ENCODE data around the gene ERV3-1. TPM values are rescaled to one million over a fixed set of nuclear protein-coding genes. Genes with fewer than 3 reads are reported as not detected.
"Not testable (repeated sequence)": the region's sequence is repeated elsewhere in the genome, so short reads cannot be mapped to it uniquely, and the experiment has no call there.

The ERV3-1 gene
- total RNA-seq, 1 experiment from 2014 or later, result 16.5 TPM

GRCh38 chr7:65020978-65021377 lies 14.5 kb upstream of the ERV3-1 start:
- not testable (repeated sequence) for H3K56ac ChIP-seq (ENCODE audit: insufficient read length, low read depth, low read length); H3K27me3 ChIP-seq (ENCODE audit: insufficient read depth, low read length); H2BK20ac ChIP-seq (ENCODE audit: low read depth, low read length, poor library complexity, severe bottlenecking); H2BK5ac ChIP-seq (ENCODE audit: insufficient read length, low read length); H3K79me2 ChIP-seq (ENCODE audit: insufficient read depth, low read length); H3K9ac ChIP-seq (ENCODE audit: extremely low read depth, insufficient read length, low read length); H3T11ph ChIP-seq (ENCODE audit: low read length); H3K14ac ChIP-seq (ENCODE audit: insufficient read depth, low read length); H4K20me1 ChIP-seq (ENCODE audit: control insufficient read depth, insufficient read depth, insufficient read length); H3K79me1 ChIP-seq (ENCODE audit: insufficient read depth, low read depth, low read length, poor library complexity, severe bottlenecking); H3K4me3 Mint-ChIP-seq; H3K18ac ChIP-seq (ENCODE audit: insufficient read length, low read depth, low read length); H3K36me3 Mint-ChIP-seq (ENCODE audit: insufficient read depth in 1 of 3, low read depth in 3 of 3); H3K9me3 Mint-ChIP-seq; H3K23me2 ChIP-seq (ENCODE audit: insufficient read length, low read depth, low read length, poor library complexity, severe bottlenecking); H2BK12ac ChIP-seq (ENCODE audit: insufficient read length, low read depth, low read length); H3K23ac ChIP-seq (ENCODE audit: insufficient read length, low read depth, low read length); H3K9me3 ChIP-seq (ENCODE audit: control insufficient read depth, low read depth, low read length); H2AFZ ChIP-seq (ENCODE audit: low read length); H3K4me2 ChIP-seq (ENCODE audit: insufficient read depth, insufficient read length, low read length); H3K4me1 ChIP-seq (ENCODE audit: insufficient read depth, low read length); H4K5ac ChIP-seq (ENCODE audit: insufficient read length, low read depth, low read length); H3K4ac ChIP-seq (ENCODE audit: low read depth, low read length); H3K27ac ChIP-seq (ENCODE audit: insufficient read length, low read depth, low read length); H2BK120ac ChIP-seq (ENCODE audit: low read depth, low read length, poor library complexity, severe bottlenecking); H2BK15ac ChIP-seq (ENCODE audit: low read depth, low read length); H2AK5ac ChIP-seq (ENCODE audit: insufficient read length, low read length); H4K8ac ChIP-seq (replicated peaks; ENCODE audit: insufficient read length, low read depth, low read length); DNase-seq; H3K27ac Mint-ChIP-seq; H4K91ac ChIP-seq (ENCODE audit: insufficient read length, low read depth, low read length); H3K4me1 Mint-ChIP-seq; H3K27me3 Mint-ChIP-seq (ENCODE audit: low read depth)
- no CpG with 5 or more reads among the region's 3 CpGs for WGBS (ENCODE audit: extremely low coverage, insufficient read length, low lambda C conversion rate)

- H3K4me3 Mint-ChIP-seq; H3K36me3 Mint-ChIP-seq (ENCODE audit: insufficient read depth in 1 of 3, low read depth in 3 of 3); H3K9me3 Mint-ChIP-seq: not testable (repeated sequence)
Observed at GRCh38 chr7:65009881-65010280, 3.4 kb upstream of the ERV3-1 start.

More at GRCh38 chr7:65009881-65010280, 3.4 kb upstream of the ERV3-1 start:
- H3K56ac ChIP-seq (ENCODE audit: insufficient read length, low read depth, low read length); H3K27me3 ChIP-seq (ENCODE audit: insufficient read depth, low read length); H3K14ac ChIP-seq (ENCODE audit: insufficient read depth, low read length); H4K20me1 ChIP-seq (ENCODE audit: control insufficient read depth, insufficient read depth, insufficient read length); H3K23ac ChIP-seq (ENCODE audit: insufficient read length, low read depth, low read length); H3K27me3 Mint-ChIP-seq (ENCODE audit: low read depth); H4K5ac ChIP-seq (ENCODE audit: insufficient read length, low read depth, low read length); H2BK120ac ChIP-seq (ENCODE audit: low read depth, low read length, poor library complexity, severe bottlenecking); H2BK20ac ChIP-seq (ENCODE audit: low read depth, low read length, poor library complexity, severe bottlenecking); H3T11ph ChIP-seq (ENCODE audit: low read length); H4K91ac ChIP-seq (ENCODE audit: insufficient read length, low read depth, low read length); H2BK12ac ChIP-seq (ENCODE audit: insufficient read length, low read depth, low read length); DNase-seq; H3K4me1 ChIP-seq (ENCODE audit: insufficient read depth, low read length); H3K18ac ChIP-seq (ENCODE audit: insufficient read length, low read depth, low read length); H3K79me1 ChIP-seq (ENCODE audit: insufficient read depth, low read depth, low read length, poor library complexity, severe bottlenecking); H3K23me2 ChIP-seq (ENCODE audit: insufficient read length, low read depth, low read length, poor library complexity, severe bottlenecking); H3K27ac Mint-ChIP-seq; H3K79me2 ChIP-seq (ENCODE audit: insufficient read depth, low read length); H3K4ac ChIP-seq (ENCODE audit: low read depth, low read length); H3K9me3 ChIP-seq (ENCODE audit: control insufficient read depth, low read depth, low read length); H4K8ac ChIP-seq (replicated peaks; ENCODE audit: insufficient read length, low read depth, low read length); H3K27ac ChIP-seq (ENCODE audit: insufficient read length, low read depth, low read length); H2AK5ac ChIP-seq (ENCODE audit: insufficient read length, low read length); H3K9ac ChIP-seq (ENCODE audit: extremely low read depth, insufficient read length, low read length); H3K4me2 ChIP-seq (ENCODE audit: insufficient read depth, insufficient read length, low read length); H2AFZ ChIP-seq (ENCODE audit: low read length); H2BK5ac ChIP-seq (ENCODE audit: insufficient read length, low read length); H2BK15ac ChIP-seq (ENCODE audit: low read depth, low read length): not testable (repeated sequence)
- WGBS (ENCODE audit: extremely low coverage, insufficient read length, low lambda C conversion rate), result no CpG with 5 or more reads among the region's 7 CpGs
- peaks cover 16 to 19% of the 10 kb centered on the region in 2 experiments for H3K4me1 Mint-ChIP-seq

Measured in H9 (cell line).